Gastrocnemius medialis (tissue), 4 donors: Measurements from ENCODE around the gene CBX8.

ENCODE experiments used
- CTCF ChIP-seq, 5 experiments: fragments of 450-650 bp in 3 of 5; fragments of 200-600 bp in 2 of 5; sonication (generic) in 2 of 5; IDR thresholded peaks in 4 of 5; conservative IDR thresholded peaks in 1 of 5; 1 replicate in 4 of 5; 2 replicates in 1 of 5; pipeline ENCODE4 v1.5.1; 2016 to 2019; ENCODE audit warnings: antibody characterized with exemption in 5 of 5, mild to moderate bottlenecking in 3 of 5, moderate library complexity in 3 of 5
- POLR2A ChIP-seq, 2 donors: fragments of 450-650 bp; IDR thresholded peaks; one replicate each; pipeline ENCODE4 v1.6.1; 2017; ENCODE audit warnings: antibody characterized with exemption in 2 of 2, mild to moderate bottlenecking in 2 of 2, moderate library complexity in 2 of 2

GRCh38 chr17:79757140-79757745, 39.6 kb downstream of the CBX8 start:
- no peak for TF ChIP-seq POLR2A (IDR thresholded peaks at IDR 0.05)
- no peak for TF ChIP-seq CTCF (IDR thresholded peaks at IDR 0.05 in 4 of 5, conservative IDR thresholded peaks at IDR 0.05 in 1 of 5)
